Neural cell (in vitro differentiated cells): Measurements from ENCODE around the gene TNFAIP8.

ENCODE experiments used
- CTCF ChIP-seq: fragments of 450-650 bp; IDR thresholded peaks from 2 replicates; pipeline ENCODE4 v1.5.1; 2014; ENCODE audit warnings: antibody characterized with exemption, mild to moderate bottlenecking, moderate library complexity; ENCODE audit not compliant: poor library complexity, severe bottlenecking
- EP300 ChIP-seq: fragments of 450-650 bp; conservative IDR thresholded peaks from 2 replicates; pipeline ENCODE4 v1.6.1; 2014; ENCODE audit warnings: antibody characterized with exemption, mild to moderate bottlenecking, moderate library complexity; ENCODE audit not compliant: poor library complexity, severe bottlenecking
- EZH2 ChIP-seq: fragments of 200-600, 300-800 bp; shearing (Covaris generic), sonication (generic); IDR thresholded peaks from 2 replicates; pipeline ENCODE4 v1.6.1; 2014; ENCODE audit warnings: antibody characterized with exemption, low read length, borderline replicate concordance, mild to moderate bottlenecking; ENCODE audit not compliant: insufficient read depth, poor library complexity, severe bottlenecking
- POLR2AphosphoS5 ChIP-seq: IDR thresholded peaks from 2 replicates; pipeline ENCODE4 v1.6.1; 2012
- RAD21 ChIP-seq: fragments of 450-650 bp; conservative IDR thresholded peaks from 2 replicates; pipeline ENCODE4 v1.6.1; 2014; ENCODE audit warnings: antibody characterized with exemption, mild to moderate bottlenecking, moderate library complexity
- TAF1 ChIP-seq: IDR thresholded peaks from 2 replicates; pipeline ENCODE4 v1.6.1; 2012; ENCODE audit warnings: low read depth

- TF ChIP-seq POLR2AphosphoS5 = no peak
- no peak for TF ChIP-seq RAD21
- TF ChIP-seq EP300 = no peak
- no peak for TF ChIP-seq CTCF
- no peak for TF ChIP-seq TAF1
- TF ChIP-seq EZH2 = no peak
These were observed 881 bp downstream of the TNFAIP8 start for GRCh38 chr5:119356612-119357188.
